Left lung (tissue), 10 donors: ENCODE measurements around the gene POLR3B. TPM values are rescaled to one million over a fixed set of nuclear protein-coding genes. Genes with fewer than 3 reads are reported as not detected.
A peak's percentile ranks its signal among the peaks of the same experiment; 100 is the strongest.

Experiments
- ATAC-seq: fragments of 200-7000 bp; cut with Tn5 transposase; one replicate; pipeline ENCODE4 v1.9.1; 2020; ENCODE audit warnings: moderate library complexity
- DNase-seq, 4 donors: peaks; one replicate each; pipeline ENCODE4 v3.0.0-alpha.2; 2013 to 2020
- H3K27ac ChIP-seq, 2 donors: fragments of 200-600 bp; sonication (generic) in 1 of 2; one replicate each; pipeline versions ENCODE4 v1.5.0 to v1.8.0; 2020 to 2021
- H3K27me3 ChIP-seq, 2 donors: fragments of 200-600 bp; sonication (generic) in 1 of 2; one replicate each; pipeline versions ENCODE4 v1.5.0 to v1.8.0; 2020 to 2021
- H3K36me3 ChIP-seq, 2 donors: fragments of 200-600 bp; sonication (generic) in 1 of 2; one replicate each; pipeline versions ENCODE4 v1.5.0 to v1.8.0; 2020 to 2021
- H3K4me1 ChIP-seq, 2 donors: fragments of 200-600 bp; one replicate each; pipeline ENCODE4 v1.8.0; 2021
- H3K4me3 ChIP-seq, 2 donors: fragments of 200-600 bp; sonication (generic) in 1 of 2; one replicate each; pipeline versions ENCODE4 v1.5.0 to v1.8.0; 2020 to 2021; ENCODE audit warnings: mild to moderate bottlenecking in 1 of 2
- H3K9me3 ChIP-seq, 2 donors: fragments of 200-600 bp; sonication (generic) in 1 of 2; one replicate each; pipeline versions ENCODE4 v1.5.0 to v1.8.0; 2020 to 2021
- CTCF ChIP-seq, 2 donors: fragments of 200-600 bp; sonication (generic) in 1 of 2; IDR thresholded peaks; one replicate each; pipeline versions ENCODE4 v1.5.0 to v1.8.0; 2021; ENCODE audit warnings: antibody characterized with exemption in 2 of 2
- intact Hi-C, 2 donors: fragments of 100-400 bp; cut with DNase I; formaldehyde crosslinking; loops; one replicate each; pipeline versions ENCODE4 v1.11.2 to v1.14.2; 2022
- polyA plus RNA-seq, 6 donors: library from polyadenylated mRNA; unstranded; fragments of 120-200 nt; gene quantifications; one replicate each; pipeline ENCODE4 v1.2.1, GENCODE V29; 2013; ENCODE audit not compliant: insufficient read length in 6 of 6
- total RNA-seq, 2 donors: library from RNA; stranded (reverse); fragmentation: NEBNext Ultra II Directional; extraction: Animal tissue kit (Norgen Biotek cat#: 25700); gene quantifications; one replicate each; pipeline ENCODE4 v1.2.1, GENCODE V29; 2021
- donor health status: DM: no; HTN: yes; CAD: no.
- donor health status: DM: no; HTN: no; CAD: no.

The POLR3B gene
- total and polyA plus RNA-seq, 8 donors = 10.9 to 14.6 (median 13.3) TPM

- intact Hi-C loops = no loop called here
- H3K27me3 ChIP-seq = no peaks in the 10 kb centered on the region
Measured at GRCh38 chr12:106417926-106418910, 60.7 kb downstream of the POLR3B start.

GRCh38 chr12:106418970-106419369, 61.4 kb downstream of the POLR3B start:
- peaks cover 0 to 23% of the 10 kb centered on the region in 2 donors for H3K36me3 ChIP-seq
- no peak for TF ChIP-seq CTCF (IDR thresholded peaks at IDR 0.05)
- H3K27me3 ChIP-seq = no peaks in the 10 kb centered on the region
- H3K9me3 ChIP-seq = no peaks in the 10 kb centered on the region
- ATAC-seq (no peak), DNase-seq (no peak)
- intact Hi-C loops = no loop called here
- H3K27ac ChIP-seq = no peak overlapping the region
- no peak overlapping the region for H3K4me3 ChIP-seq
- no peaks in the 10 kb centered on the region for H3K4me1 ChIP-seq

More at GRCh38 chr12:106417926-106418910, 60.7 kb downstream of the POLR3B start:
- ATAC-seq (peak; percentile 56), DNase-seq (peak in 1 of 4 donors; percentile 12)
- TF ChIP-seq CTCF (IDR thresholded peaks at IDR 0.05) = no peak
- peaks cover 0 to 23% of the 10 kb centered on the region in 2 donors for H3K36me3 ChIP-seq
- H3K9me3 ChIP-seq = no peaks in the 10 kb centered on the region
- H3K4me1 ChIP-seq = no peaks in the 10 kb centered on the region
- H3K27ac ChIP-seq = no peak overlapping the region
- H3K4me3 ChIP-seq = no peak overlapping the region

GRCh38 chr12:106423291-106423690, 65.7 kb downstream of the POLR3B start:
- no peak for DNase-seq
- TF ChIP-seq CTCF (IDR thresholded peaks at IDR 0.05) = no peak
- Histone ChIP-seq H3K9me3 (no peaks in the 10 kb centered on the region), H3K27me3 (no peaks in the 10 kb centered on the region), H3K36me3 (peaks cover 0 to 9% of the 10 kb centered on the region in 2 donors), H3K4me3 (no peak overlapping the region), H3K4me1 (no peaks in the 10 kb centered on the region), H3K27ac (no peak overlapping the region)
- intact Hi-C loops = no loop called here
- ATAC-seq = no peak

- peaks cover 0 to 27% of the 10 kb centered on the region in 2 donors for H3K36me3 ChIP-seq
- TF ChIP-seq CTCF (IDR thresholded peaks at IDR 0.05) = no peak
- H3K9me3 ChIP-seq = no peaks in the 10 kb centered on the region
- no peaks in the 10 kb centered on the region for H3K4me1 ChIP-seq
- no peak overlapping the region for H3K27ac ChIP-seq
- ATAC-seq = no peak
- no peak for DNase-seq
- H3K4me3 ChIP-seq = no peak overlapping the region
- H3K27me3 ChIP-seq = no peaks in the 10 kb centered on the region
- intact Hi-C loops = no loop called here
Measured at GRCh38 chr12:106425061-106425702, 67.6 kb downstream of the POLR3B start.

- Histone ChIP-seq H3K27me3 (no peaks in the 10 kb centered on the region), H3K27ac (no peak overlapping the region), H3K4me3 (no peak overlapping the region), H3K36me3 (peaks cover 0 to 42% of the 10 kb centered on the region in 2 donors), H3K4me1 (no peaks in the 10 kb centered on the region), H3K9me3 (no peaks in the 10 kb centered on the region)
- no peak for DNase-seq
- TF ChIP-seq CTCF (IDR thresholded peaks at IDR 0.05) = no peak
- no peak for ATAC-seq
- intact Hi-C loops = no loop called here
Measured at GRCh38 chr12:106427917-106428316, 70.4 kb downstream of the POLR3B start.
